Thyroid gland (tissue), 4 donors: ENCODE results near the gene EPYC.

ENCODE experiments used
- CTCF ChIP-seq, 6 experiments: fragments of 200-600 bp in 3 of 6; fragments of 450-650 bp in 3 of 6; sonication (generic) in 3 of 6; IDR thresholded peaks; one replicate each; pipeline ENCODE4 v1.5.1; 2016 to 2019; ENCODE audit warnings: antibody characterized with exemption in 6 of 6, mild to moderate bottlenecking in 2 of 6, inconsistent platforms in 1 of 6, moderate library complexity in 1 of 6
- POLR2A ChIP-seq, 2 donors: fragments of 450-650 bp; IDR thresholded peaks; one replicate each; pipeline ENCODE4 v1.6.1; 2017; ENCODE audit warnings: antibody characterized with exemption in 2 of 2, mild to moderate bottlenecking in 2 of 2, moderate library complexity in 1 of 2

GRCh38 chr12:90917431-90917830 is 87.3 kb downstream of the EPYC start:
- TF ChIP-seq CTCF (IDR thresholded peaks at IDR 0.05) (no peak), POLR2A (IDR thresholded peaks at IDR 0.05) (no peak)
